ENCODE results near the gene THTPA.
A peak's percentile ranks its signal among the peaks of the same experiment; 100 is the strongest.

DNA sequence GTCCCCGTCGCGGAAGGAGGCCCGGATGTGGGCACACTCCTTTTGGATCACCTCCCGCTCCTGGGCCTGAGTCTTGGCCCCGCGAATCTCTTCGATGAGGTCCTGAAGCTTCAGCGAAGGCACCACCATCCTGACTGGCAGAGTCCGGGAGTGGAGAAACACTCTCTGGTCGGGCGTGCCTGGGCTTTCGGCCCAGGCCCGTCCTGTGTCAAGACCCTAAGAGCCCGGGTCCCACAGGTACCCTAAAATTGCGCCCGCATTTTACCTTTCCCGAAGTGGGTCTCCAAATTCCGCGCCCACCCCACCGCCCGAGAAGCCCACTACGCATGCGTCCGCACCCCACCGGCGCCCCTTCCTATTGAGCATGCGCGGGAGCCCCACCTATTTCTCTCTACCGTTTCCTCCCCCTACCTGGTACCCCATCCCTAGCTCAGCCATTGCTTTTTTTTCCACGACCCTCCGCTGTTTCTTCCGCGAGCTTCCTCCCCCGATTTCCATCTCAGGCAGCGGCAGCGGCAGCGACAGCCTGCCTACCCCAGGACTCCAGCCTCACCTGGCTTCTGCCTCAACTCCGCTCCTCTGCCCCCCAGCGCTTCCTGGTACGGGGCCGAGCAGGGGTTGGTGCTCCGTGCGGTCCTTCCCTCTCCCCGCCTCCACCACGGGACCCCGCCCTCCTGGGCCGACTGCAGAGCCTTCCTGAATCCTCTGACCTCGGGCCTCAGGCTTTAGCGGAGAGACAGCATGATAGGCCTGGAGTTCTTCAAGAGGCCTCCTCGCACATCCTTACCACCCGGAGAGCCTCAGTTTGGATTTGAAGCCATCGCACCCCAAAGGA, 11.3 kb downstream of the THTPA start, which contains the start of gene AP1G2:
- TF ChIP-seq, protein P1, sequence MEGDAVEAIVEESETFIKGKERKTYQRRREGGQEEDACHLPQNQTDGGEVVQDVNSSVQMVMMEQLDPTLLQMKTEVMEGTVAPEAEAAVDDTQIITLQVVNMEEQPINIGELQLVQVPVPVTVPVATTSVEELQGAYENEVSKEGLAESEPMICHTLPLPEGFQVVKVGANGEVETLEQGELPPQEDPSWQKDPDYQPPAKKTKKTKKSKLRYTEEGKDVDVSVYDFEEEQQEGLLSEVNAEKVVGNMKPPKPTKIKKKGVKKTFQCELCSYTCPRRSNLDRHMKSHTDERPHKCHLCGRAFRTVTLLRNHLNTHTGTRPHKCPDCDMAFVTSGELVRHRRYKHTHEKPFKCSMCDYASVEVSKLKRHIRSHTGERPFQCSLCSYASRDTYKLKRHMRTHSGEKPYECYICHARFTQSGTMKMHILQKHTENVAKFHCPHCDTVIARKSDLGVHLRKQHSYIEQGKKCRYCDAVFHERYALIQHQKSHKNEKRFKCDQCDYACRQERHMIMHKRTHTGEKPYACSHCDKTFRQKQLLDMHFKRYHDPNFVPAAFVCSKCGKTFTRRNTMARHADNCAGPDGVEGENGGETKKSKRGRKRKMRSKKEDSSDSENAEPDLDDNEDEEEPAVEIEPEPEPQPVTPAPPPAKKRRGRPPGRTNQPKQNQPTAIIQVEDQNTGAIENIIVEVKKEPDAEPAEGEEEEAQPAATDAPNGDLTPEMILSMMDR (IDR thresholded peaks at IDR 0.05; ENCODE audit: insufficient read depth, low read length), result no peak
- TF ChIP-seq, protein P2, sequence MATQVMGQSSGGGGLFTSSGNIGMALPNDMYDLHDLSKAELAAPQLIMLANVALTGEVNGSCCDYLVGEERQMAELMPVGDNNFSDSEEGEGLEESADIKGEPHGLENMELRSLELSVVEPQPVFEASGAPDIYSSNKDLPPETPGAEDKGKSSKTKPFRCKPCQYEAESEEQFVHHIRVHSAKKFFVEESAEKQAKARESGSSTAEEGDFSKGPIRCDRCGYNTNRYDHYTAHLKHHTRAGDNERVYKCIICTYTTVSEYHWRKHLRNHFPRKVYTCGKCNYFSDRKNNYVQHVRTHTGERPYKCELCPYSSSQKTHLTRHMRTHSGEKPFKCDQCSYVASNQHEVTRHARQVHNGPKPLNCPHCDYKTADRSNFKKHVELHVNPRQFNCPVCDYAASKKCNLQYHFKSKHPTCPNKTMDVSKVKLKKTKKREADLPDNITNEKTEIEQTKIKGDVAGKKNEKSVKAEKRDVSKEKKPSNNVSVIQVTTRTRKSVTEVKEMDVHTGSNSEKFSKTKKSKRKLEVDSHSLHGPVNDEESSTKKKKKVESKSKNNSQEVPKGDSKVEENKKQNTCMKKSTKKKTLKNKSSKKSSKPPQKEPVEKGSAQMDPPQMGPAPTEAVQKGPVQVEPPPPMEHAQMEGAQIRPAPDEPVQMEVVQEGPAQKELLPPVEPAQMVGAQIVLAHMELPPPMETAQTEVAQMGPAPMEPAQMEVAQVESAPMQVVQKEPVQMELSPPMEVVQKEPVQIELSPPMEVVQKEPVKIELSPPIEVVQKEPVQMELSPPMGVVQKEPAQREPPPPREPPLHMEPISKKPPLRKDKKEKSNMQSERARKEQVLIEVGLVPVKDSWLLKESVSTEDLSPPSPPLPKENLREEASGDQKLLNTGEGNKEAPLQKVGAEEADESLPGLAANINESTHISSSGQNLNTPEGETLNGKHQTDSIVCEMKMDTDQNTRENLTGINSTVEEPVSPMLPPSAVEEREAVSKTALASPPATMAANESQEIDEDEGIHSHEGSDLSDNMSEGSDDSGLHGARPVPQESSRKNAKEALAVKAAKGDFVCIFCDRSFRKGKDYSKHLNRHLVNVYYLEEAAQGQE (IDR thresholded peaks at IDR 0.05; ENCODE audit: insufficient replicate concordance, low read depth), result no peak
- peak; percentile 84 for TF ChIP-seq POLR2AphosphoS5 (IDR thresholded peaks at IDR 0.05; ENCODE audit: low read depth)
- TF ChIP-seq GABPA (IDR thresholded peaks at IDR 0.05; ENCODE audit: low read depth), result no peak
